ENCODE measurements around the gene HINFP. TPM values are rescaled to one million over a fixed set of nuclear protein-coding genes. Genes with fewer than 3 reads are reported as not detected.

The HINFP gene
- polyA plus RNA-seq, 1 donor from 2014 or later, result 50.0 TPM

GRCh38 chr11:119093942-119094815 is 27.2 kb upstream of the HINFP start:
- Histone ChIP-seq H3K9me2 (ENCODE audit: insufficient read depth, low read length) (no peaks in the 10 kb centered on the region), H4K20me1 (ENCODE audit: insufficient read depth) (no peaks in the 10 kb centered on the region), H3K9ac (ENCODE audit: low read length) (peak overlapping the region; percentile 71), H3K4me3 (ENCODE audit: low read length) (peak overlapping the region; percentile 92), H3K9me3 (ENCODE audit: low read length) (no peaks in the 10 kb centered on the region), H3K27me3 (ENCODE audit: insufficient read depth, low read depth, low read length) (no peaks in the 10 kb centered on the region), H3K27ac (ENCODE audit: low read length) (peak overlapping the region; percentile 48), H3K36me3 (ENCODE audit: insufficient read depth, low read length) (no peaks in the 10 kb centered on the region), H3F3A (ENCODE audit: insufficient read depth, low read length, poor library complexity, severe bottlenecking) (no peaks in the 10 kb centered on the region), H2AFZ (ENCODE audit: low read depth, low read length) (no peak overlapping the region), H3K4me2 (ENCODE audit: low read length) (peak overlapping the region; percentile 77), H3K79me2 (replicated peaks; ENCODE audit: insufficient read depth, low read length) (peaks cover 23% of the 10 kb centered on the region)
- no peak for TF ChIP-seq REST (IDR thresholded peaks at IDR 0.05; ENCODE audit: borderline replicate concordance)
- TF ChIP-seq MXI1 (conservative IDR thresholded peaks at IDR 0.05; ENCODE audit: poor library complexity, severe bottlenecking), result no peak
- no peak for TF ChIP-seq POLR2AphosphoS5 (IDR thresholded peaks at IDR 0.05)
- no peak for TF ChIP-seq EZH2 (IDR thresholded peaks at IDR 0.05; ENCODE audit: borderline replicate concordance, insufficient read depth, low read length, poor library complexity, severe bottlenecking)
- TF ChIP-seq SMC3 (conservative IDR thresholded peaks at IDR 0.05; ENCODE audit: poor library complexity), result peak; percentile 27
- no peak for TF ChIP-seq TAF1 (IDR thresholded peaks at IDR 0.05; ENCODE audit: low read depth)

- Histone ChIP-seq H3K9me3 (ENCODE audit: low read length) (no peaks in the 10 kb centered on the region), H3K4me2 (ENCODE audit: low read length) (peak overlapping the region; percentile 69), H3K27me3 (ENCODE audit: insufficient read depth, low read depth, low read length) (no peaks in the 10 kb centered on the region), H3K79me2 (replicated peaks; ENCODE audit: insufficient read depth, low read length) (peaks cover 23% of the 10 kb centered on the region), H3K9ac (ENCODE audit: low read length) (peak overlapping the region; percentile 71), H3K36me3 (ENCODE audit: insufficient read depth, low read length) (no peaks in the 10 kb centered on the region), H3K27ac (ENCODE audit: low read length) (peak overlapping the region; percentile 48), H3K9me2 (ENCODE audit: insufficient read depth, low read length) (no peaks in the 10 kb centered on the region), H3F3A (ENCODE audit: insufficient read depth, low read length, poor library complexity, severe bottlenecking) (no peaks in the 10 kb centered on the region), H4K20me1 (ENCODE audit: insufficient read depth) (no peaks in the 10 kb centered on the region), H2AFZ (ENCODE audit: low read depth, low read length) (peak overlapping the region; percentile 31), H3K4me3 (ENCODE audit: low read length) (peak overlapping the region; percentile 92)
- TF ChIP-seq CTCF (IDR thresholded peaks at IDR 0.05; ENCODE audit: poor library complexity, severe bottlenecking), result peak; percentile 75
- TF ChIP-seq TAF1 (IDR thresholded peaks at IDR 0.05; ENCODE audit: low read depth), result no peak
Observed at GRCh38 chr11:119094816-119095065, 26.6 kb upstream of the HINFP start.
